SK-N-SH treated with all-trans-retinoic acid at 6 μM for 48 hours (cell line): Measurements from ENCODE around the gene GAPDHS.

Source experiments
- ATAC-seq: fragments of 200-7000 bp; cut with Tn5 transposase; 3 replicates; pipeline ENCODE4 v1.9.1; 2020; ENCODE audit warnings: mild to moderate bottlenecking, moderate library complexity
- ARNTL ChIP-seq: fragments of 450-650 bp; formaldehyde crosslinking; IDR thresholded peaks from 2 replicates; pipeline ENCODE4 v1.5.0; 2020; ENCODE audit warnings: low read depth, mild to moderate bottlenecking, moderate library complexity, borderline replicate concordance
- BACH2 ChIP-seq: fragments of 250-450 bp; sonication (Bioruptor Pico); IDR thresholded peaks from 2 replicates; pipeline ENCODE4 v1.9.0; 2021; ENCODE audit warnings: mild to moderate bottlenecking, borderline replicate concordance
- CSDC2 ChIP-seq: fragments of 250-450 bp; sonication (Bioruptor Pico); IDR thresholded peaks from 2 replicates; pipeline ENCODE4 v1.5.0; 2020; ENCODE audit warnings: mild to moderate bottlenecking, moderate library complexity
- ESRRG ChIP-seq: fragments of 250-450 bp; sonication (Bioruptor Pico); IDR thresholded peaks from 2 replicates; pipeline ENCODE4 v1.6.1; 2021; ENCODE audit warnings: mild to moderate bottlenecking
- GLIS3 ChIP-seq: fragments of 250-450 bp; sonication (Bioruptor Pico); IDR thresholded peaks from 2 replicates; pipeline ENCODE4 v1.5.0; 2020; ENCODE audit warnings: mild to moderate bottlenecking, moderate library complexity
- ISL1 ChIP-seq: fragments of 250-450 bp; sonication (Bioruptor Pico); IDR thresholded peaks from 2 replicates; pipeline ENCODE4 v2.1.2; 2022; ENCODE audit warnings: mild to moderate bottlenecking, moderate library complexity
- OSR1 ChIP-seq: fragments of 250-450 bp; sonication (Bioruptor Pico); IDR thresholded peaks from 2 replicates; pipeline ENCODE4 v1.8.0; 2022; ENCODE audit warnings: moderate library complexity, mild to moderate bottlenecking, inconsistent platforms
- PPARA ChIP-seq: fragments of 250-450 bp; sonication (Bioruptor Pico); IDR thresholded peaks from 2 replicates; pipeline ENCODE4 v1.5.0; 2020; ENCODE audit warnings: mild to moderate bottlenecking, borderline replicate concordance
- SNAI2 ChIP-seq: fragments of 250-450 bp; sonication (Bioruptor Pico); IDR thresholded peaks from 2 replicates; pipeline ENCODE4 v1.5.0; 2020; ENCODE audit warnings: mild to moderate bottlenecking, moderate library complexity
- TCF4 ChIP-seq: fragments of 250-450 bp; sonication (Bioruptor Pico); IDR thresholded peaks from 2 replicates; pipeline ENCODE4 v1.8.0; 2021; ENCODE audit warnings: mild to moderate bottlenecking, moderate library complexity, borderline replicate concordance
- TOX ChIP-seq: fragments of 250-450 bp; sonication (Bioruptor Pico); IDR thresholded peaks from 2 replicates; pipeline ENCODE4 v1.8.0; 2021; ENCODE audit warnings: mild to moderate bottlenecking, moderate library complexity, borderline replicate concordance
- ZC3H10 ChIP-seq: fragments of 250-450 bp; sonication (Bioruptor Pico); IDR thresholded peaks from 2 replicates; pipeline ENCODE4 v1.5.1; 2021; ENCODE audit warnings: mild to moderate bottlenecking, moderate library complexity
- ZFP3 ChIP-seq: fragments of 250-450 bp; sonication (Bioruptor Pico); IDR thresholded peaks from 2 replicates; pipeline ENCODE4 v1.5.0; 2020; ENCODE audit warnings: mild to moderate bottlenecking, moderate library complexity
- ZFP30 ChIP-seq: fragments of 450-650 bp; formaldehyde crosslinking; IDR thresholded peaks from 2 replicates; pipeline ENCODE4 v1.5.0; 2022; ENCODE audit warnings: mild to moderate bottlenecking, moderate library complexity
- ZNF70 ChIP-seq: fragments of 450-650 bp; formaldehyde crosslinking; IDR thresholded peaks from 2 replicates; pipeline ENCODE4 v1.5.0; 2020; ENCODE audit warnings: mild to moderate bottlenecking, moderate library complexity
- TF ChIP-seq, protein P1 (sequence below): fragments of 250-450 bp; sonication (Bioruptor Pico); IDR thresholded peaks from 2 replicates; pipeline ENCODE4 v1.5.0; 2020; ENCODE audit warnings: mild to moderate bottlenecking, moderate library complexity
- TF ChIP-seq, protein P2 (sequence below): fragments of 250-450 bp; sonication (Bioruptor Pico); IDR thresholded peaks from 2 replicates; pipeline ENCODE4 v1.8.0; 2020; ENCODE audit warnings: mild to moderate bottlenecking, moderate library complexity, borderline replicate concordance
- TF ChIP-seq, protein P3 (sequence below): fragments of 250-450 bp; sonication (Bioruptor Pico); IDR thresholded peaks from 2 replicates; pipeline ENCODE4 v1.8.0; 2021; ENCODE audit warnings: low read depth, mild to moderate bottlenecking, moderate library complexity, borderline replicate concordance
- TF ChIP-seq, protein P4 (sequence below): fragments of 250-450 bp; sonication (Bioruptor Pico); IDR thresholded peaks from 2 replicates; pipeline ENCODE4 v1.5.1; 2020; ENCODE audit warnings: low read depth, mild to moderate bottlenecking, moderate library complexity

GAPDHS gene

DNA sequence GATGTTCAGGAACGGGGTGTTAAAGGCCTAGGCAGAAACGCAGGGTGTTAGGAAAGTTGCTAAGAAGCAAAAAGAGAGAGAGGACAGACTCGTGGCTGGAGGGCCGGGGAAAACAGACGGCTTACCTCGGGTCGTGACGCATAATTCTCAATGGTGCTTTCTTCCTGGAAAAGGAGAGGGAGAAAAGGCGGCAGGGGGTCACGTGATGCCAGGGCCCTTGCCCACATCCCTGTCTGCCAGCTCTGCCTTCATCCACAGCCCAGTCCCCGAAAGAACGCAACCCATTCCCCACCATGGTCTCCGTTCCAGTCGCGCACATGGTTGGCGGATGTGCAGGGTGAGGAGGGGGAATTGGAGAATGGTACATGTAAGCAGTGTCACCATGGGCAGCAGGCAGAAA, 44.6 kb upstream of the GAPDHS start:
- TF ChIP-seq PPARA (CRISPR knock-in tag) (no peak), ZFP3 (CRISPR knock-in tag) (no peak), BACH2 (CRISPR knock-in tag) (no peak), ZC3H10 (CRISPR knock-in tag) (no peak), CSDC2 (no peak)
- TF ChIP-seq, protein P1, sequence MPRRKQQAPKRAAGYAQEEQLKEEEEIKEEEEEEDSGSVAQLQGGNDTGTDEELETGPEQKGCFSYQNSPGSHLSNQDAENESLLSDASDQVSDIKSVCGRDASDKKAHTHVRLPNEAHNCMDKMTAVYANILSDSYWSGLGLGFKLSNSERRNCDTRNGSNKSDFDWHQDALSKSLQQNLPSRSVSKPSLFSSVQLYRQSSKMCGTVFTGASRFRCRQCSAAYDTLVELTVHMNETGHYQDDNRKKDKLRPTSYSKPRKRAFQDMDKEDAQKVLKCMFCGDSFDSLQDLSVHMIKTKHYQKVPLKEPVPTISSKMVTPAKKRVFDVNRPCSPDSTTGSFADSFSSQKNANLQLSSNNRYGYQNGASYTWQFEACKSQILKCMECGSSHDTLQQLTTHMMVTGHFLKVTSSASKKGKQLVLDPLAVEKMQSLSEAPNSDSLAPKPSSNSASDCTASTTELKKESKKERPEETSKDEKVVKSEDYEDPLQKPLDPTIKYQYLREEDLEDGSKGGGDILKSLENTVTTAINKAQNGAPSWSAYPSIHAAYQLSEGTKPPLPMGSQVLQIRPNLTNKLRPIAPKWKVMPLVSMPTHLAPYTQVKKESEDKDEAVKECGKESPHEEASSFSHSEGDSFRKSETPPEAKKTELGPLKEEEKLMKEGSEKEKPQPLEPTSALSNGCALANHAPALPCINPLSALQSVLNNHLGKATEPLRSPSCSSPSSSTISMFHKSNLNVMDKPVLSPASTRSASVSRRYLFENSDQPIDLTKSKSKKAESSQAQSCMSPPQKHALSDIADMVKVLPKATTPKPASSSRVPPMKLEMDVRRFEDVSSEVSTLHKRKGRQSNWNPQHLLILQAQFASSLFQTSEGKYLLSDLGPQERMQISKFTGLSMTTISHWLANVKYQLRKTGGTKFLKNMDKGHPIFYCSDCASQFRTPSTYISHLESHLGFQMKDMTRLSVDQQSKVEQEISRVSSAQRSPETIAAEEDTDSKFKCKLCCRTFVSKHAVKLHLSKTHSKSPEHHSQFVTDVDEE (CRISPR knock-in tag) = no peak
- no peak for ATAC-seq

DNA sequence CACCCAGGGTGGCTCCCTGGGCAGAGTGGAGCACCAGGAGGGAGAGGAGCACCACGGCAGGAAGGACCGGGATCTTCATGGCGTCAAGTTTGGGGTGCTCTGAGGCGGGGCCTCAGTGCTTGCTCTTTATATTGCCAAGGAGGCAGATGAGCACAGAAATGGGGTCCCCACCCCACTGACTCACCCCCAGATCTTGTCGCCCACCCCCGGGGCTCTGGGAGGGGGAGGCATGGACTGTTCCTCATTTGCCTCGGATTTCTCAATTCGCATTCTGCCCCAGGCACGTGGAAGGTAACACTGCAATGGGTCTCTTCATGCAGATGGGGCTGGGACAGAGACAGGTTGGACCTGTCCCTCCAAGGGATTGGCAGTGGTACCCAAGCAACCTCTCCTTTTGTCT, 42.9 kb upstream of the GAPDHS start, which contains the start of gene KRTDAP:
Gene KRTDAP (minus strand): TSS at position 101 of the 400 bp plus-strand sequence. CDS start 22 bp downstream, at position 79.
- no peak for ATAC-seq
- TF ChIP-seq, protein P2, sequence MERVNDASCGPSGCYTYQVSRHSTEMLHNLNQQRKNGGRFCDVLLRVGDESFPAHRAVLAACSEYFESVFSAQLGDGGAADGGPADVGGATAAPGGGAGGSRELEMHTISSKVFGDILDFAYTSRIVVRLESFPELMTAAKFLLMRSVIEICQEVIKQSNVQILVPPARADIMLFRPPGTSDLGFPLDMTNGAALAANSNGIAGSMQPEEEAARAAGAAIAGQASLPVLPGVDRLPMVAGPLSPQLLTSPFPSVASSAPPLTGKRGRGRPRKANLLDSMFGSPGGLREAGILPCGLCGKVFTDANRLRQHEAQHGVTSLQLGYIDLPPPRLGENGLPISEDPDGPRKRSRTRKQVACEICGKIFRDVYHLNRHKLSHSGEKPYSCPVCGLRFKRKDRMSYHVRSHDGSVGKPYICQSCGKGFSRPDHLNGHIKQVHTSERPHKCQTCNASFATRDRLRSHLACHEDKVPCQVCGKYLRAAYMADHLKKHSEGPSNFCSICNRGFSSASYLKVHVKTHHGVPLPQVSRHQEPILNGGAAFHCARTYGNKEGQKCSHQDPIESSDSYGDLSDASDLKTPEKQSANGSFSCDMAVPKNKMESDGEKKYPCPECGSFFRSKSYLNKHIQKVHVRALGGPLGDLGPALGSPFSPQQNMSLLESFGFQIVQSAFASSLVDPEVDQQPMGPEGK (CRISPR knock-in tag) = no peak
- TF ChIP-seq CSDC2 (no peak), OSR1 (CRISPR knock-in tag) (no peak), TCF4 (CRISPR knock-in tag) (no peak), BACH2 (CRISPR knock-in tag) (no peak), ZFP3 (CRISPR knock-in tag) (no peak), ISL1 (CRISPR knock-in tag) (no peak)

DNA sequence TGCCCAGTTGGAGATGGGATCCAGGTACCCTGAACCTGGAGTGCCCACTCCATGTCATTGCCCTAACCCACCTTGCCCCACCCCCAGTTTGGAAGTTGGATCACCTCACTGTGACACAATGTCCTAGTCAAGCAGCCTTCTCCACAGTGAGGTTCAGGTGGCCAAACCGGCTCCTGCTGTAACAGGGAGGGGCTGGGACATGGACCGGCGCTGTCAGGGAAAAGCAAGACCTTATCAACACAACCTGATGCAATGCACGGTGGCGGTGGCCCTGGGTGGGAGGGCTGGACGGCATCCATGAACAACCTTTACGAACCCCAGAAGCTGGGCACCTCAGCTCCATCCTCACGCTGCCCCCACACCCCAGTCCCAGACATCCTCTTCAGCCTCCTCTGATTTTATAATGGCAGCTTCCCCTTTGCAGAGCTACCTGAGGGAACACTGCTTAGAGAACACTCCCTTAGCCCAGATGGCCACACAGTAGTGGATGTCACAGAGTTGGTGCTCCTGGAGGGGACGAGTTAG, 41.4 kb upstream of the GAPDHS start:
- ATAC-seq = no peak
- TF ChIP-seq, protein P2 (CRISPR knock-in tag) = no peak
- TF ChIP-seq SNAI2 (CRISPR knock-in tag) (no peak), ISL1 (CRISPR knock-in tag) (no peak), GLIS3 (no peak)

DNA sequence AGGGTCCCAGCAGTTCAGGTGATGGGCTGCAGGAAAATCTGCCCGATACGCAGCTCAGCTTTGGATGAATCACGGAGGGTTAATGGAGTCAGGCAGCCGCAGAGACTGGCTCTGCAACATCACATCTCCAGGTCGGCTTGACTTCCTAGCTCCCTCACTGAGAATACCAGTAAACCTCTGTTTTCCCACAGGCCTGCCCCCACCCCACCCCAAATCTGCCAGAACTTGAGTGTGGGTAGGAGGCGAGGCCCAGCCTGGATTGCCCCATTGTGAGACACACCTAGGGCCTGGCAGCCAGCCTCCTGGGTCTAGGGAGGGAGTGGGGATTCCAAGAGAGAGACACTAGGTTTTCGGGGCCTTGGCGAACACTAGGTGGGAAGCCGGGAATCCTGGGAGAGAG, 39.3 kb upstream of the GAPDHS start:
- TF ChIP-seq, protein P3, sequence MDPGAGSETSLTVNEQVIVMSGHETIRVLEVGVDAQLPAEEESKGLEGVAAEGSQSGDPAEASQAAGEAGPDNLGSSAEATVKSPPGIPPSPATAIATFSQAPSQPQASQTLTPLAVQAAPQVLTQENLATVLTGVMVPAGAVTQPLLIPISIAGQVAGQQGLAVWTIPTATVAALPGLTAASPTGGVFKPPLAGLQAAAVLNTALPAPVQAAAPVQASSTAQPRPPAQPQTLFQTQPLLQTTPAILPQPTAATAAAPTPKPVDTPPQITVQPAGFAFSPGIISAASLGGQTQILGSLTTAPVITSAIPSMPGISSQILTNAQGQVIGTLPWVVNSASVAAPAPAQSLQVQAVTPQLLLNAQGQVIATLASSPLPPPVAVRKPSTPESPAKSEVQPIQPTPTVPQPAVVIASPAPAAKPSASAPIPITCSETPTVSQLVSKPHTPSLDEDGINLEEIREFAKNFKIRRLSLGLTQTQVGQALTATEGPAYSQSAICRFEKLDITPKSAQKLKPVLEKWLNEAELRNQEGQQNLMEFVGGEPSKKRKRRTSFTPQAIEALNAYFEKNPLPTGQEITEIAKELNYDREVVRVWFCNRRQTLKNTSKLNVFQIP (CRISPR knock-in tag) = no peak
- no peak for TF ChIP-seq TCF4 (CRISPR knock-in tag)
- no peak for TF ChIP-seq ZFP3 (CRISPR knock-in tag)
- TF ChIP-seq ISL1 (CRISPR knock-in tag) = no peak
- TF ChIP-seq, protein P4, sequence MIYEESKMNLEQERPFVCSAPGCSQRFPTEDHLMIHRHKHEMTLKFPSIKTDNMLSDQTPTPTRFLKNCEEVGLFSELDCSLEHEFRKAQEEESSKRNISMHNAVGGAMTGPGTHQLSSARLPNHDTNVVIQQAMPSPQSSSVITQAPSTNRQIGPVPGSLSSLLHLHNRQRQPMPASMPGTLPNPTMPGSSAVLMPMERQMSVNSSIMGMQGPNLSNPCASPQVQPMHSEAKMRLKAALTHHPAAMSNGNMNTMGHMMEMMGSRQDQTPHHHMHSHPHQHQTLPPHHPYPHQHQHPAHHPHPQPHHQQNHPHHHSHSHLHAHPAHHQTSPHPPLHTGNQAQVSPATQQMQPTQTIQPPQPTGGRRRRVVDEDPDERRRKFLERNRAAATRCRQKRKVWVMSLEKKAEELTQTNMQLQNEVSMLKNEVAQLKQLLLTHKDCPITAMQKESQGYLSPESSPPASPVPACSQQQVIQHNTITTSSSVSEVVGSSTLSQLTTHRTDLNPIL (CRISPR knock-in tag) = no peak
- no peak for TF ChIP-seq ESRRG (CRISPR knock-in tag)
- TF ChIP-seq, protein P1 (CRISPR knock-in tag) = no peak
- no peak for TF ChIP-seq ZNF70 (CRISPR knock-in tag)
- no peak for TF ChIP-seq CSDC2
- TF ChIP-seq OSR1 (CRISPR knock-in tag) = no peak
- TF ChIP-seq ZFP30 (CRISPR knock-in tag) = no peak
- no peak for TF ChIP-seq ZC3H10 (CRISPR knock-in tag)
- no peak for TF ChIP-seq ARNTL (CRISPR knock-in tag)
- TF ChIP-seq GLIS3 = no peak
- no peak for TF ChIP-seq TOX
- ATAC-seq = no peak
